COLO829 (cell line): Measurements from ENCODE around the gene ADCY1.

ENCODE experiments used
- DNase-seq: peaks from one replicate; pipeline ENCODE4 v3.0.0; 2012; ENCODE audit warnings: low spot score

ADCY1 gene

DNA sequence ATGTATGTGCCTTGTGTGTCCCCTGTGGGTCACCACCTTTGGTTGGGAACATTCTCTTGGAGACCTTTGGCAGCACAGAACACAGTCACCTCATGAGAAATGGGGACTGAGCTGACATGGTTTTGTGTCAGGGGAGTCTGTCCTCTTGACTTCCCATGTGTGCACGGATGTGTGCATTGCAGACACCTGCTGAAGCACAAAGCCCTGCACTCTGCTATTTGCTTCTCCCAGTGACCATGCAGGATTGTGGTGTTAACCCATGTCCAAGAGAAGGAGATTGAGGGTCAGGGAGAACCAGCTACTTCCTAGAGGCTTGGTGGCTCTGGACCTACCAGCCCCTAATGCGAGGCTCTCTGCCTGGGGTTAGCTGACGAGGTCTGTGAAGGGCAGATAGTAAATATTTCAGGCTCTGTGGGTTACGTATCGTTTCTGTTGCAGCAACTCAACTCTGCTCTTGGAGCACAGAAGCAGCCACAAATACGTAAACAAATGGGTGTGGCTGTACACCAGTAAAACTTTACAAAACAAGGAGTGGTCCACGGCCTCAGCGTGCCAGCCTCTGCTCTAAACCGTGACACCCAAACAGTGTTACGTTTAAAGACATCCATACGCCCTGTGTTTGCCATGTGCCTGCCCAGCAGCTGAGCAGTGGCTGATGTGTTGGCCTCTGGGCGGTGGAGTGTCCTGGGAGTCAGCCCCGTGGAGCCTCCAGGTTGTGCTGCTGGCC, 51.7 kb downstream of the ADCY1 start:
- no peak for DNase-seq

DNA sequence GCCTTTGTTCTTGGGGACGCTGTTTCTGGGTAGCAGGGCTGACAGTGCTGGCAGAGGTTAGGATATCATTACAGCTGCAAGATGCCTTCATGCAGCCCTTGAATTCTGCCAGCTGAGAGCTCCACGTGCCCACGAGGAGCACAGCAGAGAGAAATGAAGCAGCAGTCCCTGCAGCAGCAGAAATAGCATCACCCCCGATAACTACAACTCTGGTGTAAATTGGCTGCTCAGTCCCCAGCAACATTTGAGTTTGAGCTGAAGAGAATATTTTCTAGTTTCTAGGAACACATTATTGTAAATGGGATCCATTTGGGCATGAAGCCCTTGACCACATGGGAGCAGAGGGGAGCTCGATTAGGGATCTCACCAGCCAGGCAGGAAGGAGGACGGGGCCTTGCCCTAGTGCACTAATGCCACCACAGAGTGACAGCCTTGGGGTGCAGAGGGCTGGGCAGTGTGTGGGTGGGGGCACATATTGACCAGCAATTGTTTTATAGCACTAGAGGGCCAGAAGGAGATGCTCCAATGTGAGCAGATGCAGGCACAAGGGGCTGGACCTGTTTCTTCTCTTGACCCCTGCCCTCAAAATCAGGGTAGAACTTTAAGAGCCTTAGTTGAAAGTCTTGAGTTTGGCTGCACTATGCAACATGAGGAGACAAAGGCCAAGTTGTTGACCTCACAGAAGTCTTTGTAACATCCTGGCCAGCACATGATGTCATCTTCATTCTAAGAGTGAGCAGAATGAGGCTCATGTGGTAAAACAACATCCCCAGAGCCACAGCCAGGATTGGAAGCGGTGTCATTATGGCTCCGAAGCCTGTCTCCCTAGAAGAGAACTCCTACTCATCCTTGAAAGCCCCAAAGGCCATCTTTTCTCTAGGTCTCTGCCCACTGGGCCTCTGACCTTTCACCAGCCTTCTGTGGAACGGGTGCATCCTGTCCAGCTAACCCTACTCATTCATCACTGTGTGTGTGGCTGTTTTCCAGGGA, 52.6 kb downstream of the ADCY1 start:
- DNase-seq, result no peak

DNA sequence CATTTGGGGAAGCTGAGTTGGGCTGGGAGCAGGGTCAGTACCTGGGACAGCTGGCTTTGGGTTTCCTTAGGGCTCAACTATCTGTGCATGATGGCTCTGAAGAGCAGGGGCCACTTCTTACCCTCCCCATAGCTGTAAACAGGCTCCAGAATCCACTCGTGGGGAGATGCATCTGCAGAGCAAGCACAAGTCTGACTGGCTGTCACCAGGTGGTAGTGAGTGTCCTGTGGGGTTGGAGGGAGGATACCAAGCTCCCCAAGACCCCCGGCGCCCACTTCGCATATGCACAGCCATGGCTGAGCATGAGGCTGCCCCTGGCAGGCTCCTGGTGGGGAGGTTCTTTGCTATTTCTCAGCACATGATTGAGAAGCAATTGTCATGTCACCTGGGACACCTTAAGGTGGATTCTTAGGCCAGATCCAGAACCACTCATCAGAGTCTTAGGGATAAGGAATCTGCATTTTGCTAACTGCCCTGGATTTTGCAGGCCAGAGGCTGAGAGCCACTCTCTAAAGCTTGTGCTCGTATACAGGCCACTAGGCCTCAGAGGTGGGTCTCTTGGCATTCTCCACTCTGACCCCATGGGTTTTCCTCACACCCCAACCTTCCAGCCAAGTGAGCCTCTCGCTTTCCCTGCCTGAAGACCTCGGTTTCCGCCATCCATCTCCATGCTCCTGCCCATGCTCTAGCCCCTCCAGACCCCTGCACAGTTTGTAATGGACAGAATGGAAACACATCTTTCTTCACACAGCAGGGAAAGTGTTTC, 53.7 kb downstream of the ADCY1 start:
- DNase-seq, result no peak

DNA sequence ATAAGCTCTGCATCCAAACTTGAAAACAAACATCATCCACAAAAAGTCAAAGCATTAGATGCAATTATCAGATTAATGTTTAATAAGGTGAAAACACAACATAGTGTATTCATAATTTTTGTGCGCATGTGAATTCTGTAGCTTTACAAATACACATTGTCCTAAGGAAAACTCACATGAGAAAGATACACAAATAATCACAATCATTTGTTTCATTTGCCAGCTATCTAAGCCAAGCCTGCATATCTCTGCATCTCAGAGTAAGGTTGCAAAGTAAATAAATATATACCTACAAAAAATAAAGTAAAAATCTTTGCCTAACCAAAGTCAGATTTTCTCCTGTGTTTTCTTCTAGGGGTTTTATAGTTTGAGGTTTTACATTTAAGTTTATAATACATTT, 57.4 kb downstream of the ADCY1 start:
- DNase-seq, result no peak

DNA sequence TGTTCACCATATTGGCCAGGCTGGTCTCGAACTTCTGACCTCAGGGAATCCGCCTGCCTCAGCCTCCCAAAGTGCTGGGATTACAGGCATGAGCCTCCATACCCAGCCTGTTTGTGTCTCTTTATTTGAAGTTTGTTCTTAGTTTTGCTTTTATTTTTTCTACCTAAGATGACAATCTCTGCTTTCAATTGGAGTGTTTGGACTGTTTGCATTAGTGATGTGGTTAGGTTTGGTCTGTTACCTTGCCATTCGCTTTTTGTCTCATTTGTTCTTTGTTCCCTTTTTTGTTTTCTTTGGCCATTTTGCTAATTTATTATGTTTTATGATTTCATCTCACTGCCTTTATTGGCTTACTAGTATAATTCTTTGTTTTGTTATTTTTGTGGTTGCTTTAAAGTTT, 62.6 kb downstream of the ADCY1 start:
- no peak for DNase-seq

DNA sequence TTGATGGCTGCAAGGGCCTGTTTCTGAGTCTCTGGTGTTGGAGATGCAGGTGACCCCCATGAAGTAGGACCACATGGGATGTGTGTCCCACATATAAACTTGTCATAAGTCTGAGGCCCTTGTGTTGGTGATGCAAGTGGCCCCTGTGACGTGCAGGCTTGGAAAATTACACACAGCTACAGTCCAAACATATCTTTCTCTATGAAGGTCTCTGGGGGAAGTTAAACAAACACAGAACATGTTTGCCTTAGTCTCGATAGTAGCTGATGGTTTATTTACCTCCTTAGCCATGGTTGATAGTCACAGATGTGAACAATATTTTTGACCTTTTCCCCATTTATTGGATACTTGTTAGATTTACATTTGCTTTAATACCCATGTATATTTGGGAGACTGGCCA, 64.7 kb downstream of the ADCY1 start:
- DNase-seq, result no peak

DNA sequence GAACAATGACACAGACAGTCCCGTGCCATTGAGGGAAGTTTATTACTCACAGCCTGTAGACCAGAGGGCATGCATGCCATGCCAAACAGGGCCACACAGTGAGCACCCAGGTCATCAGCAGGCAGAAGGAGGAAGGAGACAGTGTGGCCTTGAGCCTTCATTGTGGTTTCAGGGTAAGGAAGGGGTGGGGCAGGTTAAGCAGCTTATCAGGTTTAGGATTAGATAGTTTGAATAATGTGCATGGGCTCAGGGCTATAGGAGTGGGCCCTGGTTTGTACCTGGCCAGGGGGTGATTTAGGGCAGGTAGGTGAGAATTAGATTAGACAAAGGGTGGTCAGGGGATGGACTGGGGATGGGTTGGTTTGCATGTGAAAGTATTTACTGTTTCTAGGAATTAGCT, 67.9 kb downstream of the ADCY1 start:
- DNase-seq, result no peak

DNA sequence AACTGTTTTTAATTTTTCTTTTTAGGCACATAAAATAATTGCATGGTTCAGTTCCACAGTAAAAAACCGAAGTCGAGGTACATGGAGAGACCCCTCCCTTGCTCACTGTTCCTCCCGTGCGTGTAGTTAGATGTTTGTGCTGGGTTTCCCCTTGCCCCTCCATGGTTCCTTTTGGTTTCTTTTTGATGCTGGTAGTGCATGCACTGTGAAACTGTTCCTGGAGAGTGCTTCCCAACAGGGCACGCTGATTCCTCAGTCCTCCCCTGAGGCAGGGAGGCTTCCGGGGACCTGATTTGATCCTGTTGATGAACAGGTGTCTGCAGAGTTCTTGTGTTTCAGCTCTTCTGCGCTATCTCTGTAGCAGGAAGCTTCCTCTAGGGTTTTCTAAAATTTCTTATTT, 69.5 kb downstream of the ADCY1 start:
- no peak for DNase-seq

DNA sequence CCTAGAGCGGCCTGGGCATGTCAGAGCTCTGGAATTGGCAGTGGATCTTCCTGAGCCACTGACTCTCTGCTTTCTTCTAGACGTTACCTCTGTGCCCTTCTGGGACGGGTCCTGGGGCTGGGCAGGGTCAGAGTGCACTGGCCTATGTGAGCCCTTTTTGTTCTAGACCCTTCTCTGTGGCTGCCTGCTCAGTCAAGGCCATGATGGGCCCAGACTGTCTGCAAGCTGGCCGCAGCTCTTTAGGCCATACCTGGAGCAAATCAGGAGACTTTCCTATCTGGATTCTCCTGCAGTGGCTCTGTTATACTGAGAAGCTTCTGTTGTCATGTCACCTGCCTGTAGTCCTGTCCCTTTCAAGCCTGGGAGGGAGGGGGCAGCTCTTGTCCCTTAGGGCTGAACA, 70.1 kb downstream of the ADCY1 start:
- no peak for DNase-seq

DNA sequence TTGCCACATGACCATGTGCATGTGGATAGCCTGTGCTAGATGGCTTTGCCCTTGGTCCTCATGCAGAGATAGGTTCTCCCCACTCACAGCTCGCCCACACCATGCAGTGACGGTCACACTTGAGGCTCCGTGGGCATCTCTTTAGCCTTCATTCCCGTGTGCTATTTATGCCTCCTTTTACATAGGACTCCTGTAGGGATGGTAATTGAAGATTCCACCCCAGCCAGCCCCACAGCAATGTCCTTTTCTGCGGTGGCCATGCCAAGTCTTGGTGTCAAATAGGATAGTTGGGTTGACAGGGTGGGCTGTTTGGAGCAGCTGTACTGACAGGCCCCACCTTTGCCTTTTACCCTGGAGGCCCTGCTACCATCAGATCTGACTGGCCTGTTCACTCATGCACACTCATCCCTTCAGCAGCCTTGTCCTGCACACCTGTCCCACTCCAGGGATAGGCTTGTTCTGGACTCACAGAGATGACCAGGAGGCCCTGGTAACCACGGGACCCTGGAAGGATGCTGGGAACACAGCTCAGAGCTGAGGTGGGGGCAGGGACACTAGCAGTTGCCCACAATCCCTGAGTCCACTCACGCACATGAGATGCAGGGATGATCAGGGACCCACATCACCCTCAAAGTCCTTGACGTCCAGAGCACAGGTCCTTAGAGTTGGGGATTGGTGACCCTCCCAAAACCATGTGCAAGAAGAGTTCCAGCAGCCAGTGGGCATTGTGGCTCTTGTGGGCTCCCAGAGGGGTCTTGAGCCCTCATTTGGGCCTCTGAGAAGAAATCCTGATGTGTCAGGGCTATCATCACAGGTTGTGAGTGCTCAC, 71.2 kb downstream of the ADCY1 start:
- no peak for DNase-seq

DNA sequence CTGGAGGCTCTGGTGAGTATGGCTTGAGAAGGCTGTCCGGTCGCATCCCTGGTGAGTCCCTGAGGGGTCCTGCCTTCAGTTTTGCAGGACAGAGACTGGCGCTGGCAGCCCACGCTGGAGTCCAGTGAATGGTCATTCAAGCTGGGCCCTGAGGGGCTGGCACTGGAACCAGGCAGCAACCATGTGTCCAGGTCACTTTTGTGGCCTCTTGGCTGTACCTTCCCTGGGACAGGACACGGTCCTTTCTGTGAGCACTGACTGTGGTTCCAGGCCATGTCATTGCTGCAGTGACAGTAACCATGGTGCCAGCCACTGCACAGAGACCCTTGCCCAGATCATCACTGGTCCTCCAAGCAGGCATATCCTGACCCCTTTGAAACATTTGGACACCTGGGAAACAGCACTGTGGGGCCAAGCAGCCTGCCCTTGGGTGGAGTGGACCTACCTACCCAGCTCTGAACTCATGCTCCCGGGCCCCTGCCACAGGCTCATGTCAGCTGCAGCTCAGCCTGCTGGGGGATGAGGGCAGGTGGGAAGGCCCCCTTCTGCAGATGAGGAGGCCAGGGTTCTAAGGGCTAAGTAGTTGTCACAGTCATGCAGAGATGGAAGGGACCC, 72.1 kb downstream of the ADCY1 start:
- DNase-seq, result no peak

DNA sequence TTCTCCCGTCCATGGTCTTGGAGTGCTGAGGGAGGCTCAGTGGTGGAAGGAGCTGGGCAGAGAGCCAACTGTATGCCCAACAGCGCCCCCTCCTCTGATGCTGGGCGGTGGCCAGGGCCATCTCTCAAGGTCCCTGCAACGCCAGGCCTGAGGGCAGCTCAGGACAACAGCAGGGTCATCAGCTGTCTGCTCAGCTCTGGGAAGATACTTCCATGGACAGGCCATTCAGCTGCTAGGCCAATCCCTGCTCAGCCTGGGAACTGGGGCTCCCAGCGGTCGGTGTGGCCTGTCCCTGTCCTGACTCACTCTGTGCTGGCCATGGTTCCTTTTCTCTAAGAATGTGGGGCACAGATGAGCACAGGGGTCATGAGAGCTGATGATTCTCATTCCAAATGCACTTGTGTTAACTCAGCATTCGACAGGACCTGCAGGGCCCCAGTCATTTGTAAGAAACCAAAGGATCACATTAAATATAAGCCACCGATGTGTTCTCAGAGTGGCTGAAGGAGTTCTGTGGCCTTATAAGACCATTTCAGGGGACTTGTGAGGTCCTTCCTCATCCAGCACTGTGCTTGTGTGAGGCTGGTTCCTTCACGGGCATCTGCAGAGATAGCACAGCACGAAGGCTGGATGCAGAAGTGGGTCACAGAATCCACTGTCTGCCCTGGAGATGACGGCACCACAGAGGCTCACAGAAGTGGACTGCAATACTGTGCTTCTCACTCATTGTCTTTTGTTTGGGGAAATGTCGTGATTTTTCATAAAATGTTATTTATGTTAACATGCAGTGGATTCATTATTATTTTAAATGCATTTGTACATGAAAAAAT, 73.0 kb downstream of the ADCY1 start:
- DNase-seq, result no peak

DNA sequence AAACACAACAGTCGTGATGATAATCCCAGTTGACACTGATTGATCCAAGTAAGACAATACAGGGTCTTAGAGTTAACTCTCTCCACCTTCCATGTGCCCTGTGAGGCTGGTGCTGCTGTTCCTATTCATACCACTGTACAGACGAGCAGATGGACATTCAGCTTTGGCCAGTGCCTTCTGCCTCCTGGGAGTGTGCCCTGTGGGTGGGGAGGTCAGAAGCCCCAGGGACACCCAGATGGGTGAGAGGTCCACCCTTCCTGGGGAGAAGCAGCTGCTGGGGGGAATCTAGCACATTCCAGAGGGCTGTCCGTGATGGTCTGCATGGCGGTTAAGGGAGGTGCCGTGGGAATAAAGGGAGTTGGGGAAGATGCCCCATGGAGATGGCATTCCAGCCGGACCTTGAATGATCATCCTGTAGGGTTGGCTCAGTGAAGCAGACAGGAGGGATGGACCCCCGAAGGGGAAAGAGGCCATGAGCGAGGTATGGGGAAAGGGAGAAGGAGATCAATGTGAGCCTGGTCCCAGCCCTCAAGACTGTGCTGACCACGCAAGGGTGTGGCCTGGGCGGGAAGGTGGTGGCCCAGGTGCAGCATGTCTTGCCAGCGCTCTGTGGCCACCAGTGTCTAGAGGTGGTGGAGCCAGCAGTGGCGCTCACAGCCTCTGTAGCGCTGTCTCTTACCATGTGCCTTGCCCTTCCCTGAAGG, 74.0 kb downstream of the ADCY1 start:
- no peak for DNase-seq

DNA sequence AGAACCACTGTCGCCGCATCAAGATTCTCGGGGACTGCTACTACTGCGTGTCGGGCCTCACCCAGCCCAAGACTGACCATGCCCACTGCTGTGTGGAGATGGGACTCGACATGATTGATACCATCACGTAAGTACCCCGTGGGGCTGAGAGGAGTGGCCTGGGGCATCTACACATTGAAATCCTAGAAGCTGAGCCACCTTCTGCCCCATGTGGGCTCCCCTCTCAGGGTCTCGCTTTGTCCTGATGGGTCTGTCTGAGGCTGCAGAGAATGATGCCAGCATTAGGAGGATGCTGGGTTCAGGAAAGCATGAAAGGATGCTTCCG, 74.5 kb downstream of the ADCY1 start:
- no peak for DNase-seq

DNA sequence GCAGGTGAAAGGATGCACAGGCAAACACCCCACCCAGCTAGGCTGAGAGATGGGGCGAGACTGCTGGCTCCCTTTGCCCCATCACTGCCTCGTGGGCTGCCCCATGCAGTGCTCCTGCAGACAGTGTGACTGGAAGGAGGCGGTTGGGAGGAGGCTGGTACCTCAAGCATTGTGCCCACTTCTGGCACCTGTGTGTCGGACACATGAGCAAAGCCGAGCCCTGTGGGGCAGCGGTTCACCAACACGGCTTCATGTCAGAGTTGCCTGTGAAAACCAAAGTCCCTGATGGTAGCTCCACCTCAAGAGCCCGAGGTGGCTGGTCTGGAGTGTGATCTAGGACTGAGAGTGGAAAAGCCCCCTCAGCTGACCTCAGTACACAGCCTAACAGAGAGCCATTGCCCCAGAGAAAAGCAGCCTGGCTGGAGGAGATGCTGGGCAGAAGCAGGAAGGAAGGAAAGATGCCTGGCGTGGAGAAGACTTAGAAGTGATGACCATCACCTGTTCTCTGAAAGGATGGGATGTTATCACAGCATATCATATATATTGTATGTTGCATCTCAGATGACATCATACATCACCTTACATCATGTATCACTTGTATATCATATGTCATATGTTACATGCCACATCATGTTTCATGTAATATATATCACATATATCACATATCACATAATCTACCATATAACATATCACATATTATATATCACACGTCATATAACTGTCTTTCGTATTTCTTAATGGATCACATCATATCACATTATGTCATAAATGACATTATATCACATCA, 75.6 kb downstream of the ADCY1 start:
- no peak for DNase-seq

DNA sequence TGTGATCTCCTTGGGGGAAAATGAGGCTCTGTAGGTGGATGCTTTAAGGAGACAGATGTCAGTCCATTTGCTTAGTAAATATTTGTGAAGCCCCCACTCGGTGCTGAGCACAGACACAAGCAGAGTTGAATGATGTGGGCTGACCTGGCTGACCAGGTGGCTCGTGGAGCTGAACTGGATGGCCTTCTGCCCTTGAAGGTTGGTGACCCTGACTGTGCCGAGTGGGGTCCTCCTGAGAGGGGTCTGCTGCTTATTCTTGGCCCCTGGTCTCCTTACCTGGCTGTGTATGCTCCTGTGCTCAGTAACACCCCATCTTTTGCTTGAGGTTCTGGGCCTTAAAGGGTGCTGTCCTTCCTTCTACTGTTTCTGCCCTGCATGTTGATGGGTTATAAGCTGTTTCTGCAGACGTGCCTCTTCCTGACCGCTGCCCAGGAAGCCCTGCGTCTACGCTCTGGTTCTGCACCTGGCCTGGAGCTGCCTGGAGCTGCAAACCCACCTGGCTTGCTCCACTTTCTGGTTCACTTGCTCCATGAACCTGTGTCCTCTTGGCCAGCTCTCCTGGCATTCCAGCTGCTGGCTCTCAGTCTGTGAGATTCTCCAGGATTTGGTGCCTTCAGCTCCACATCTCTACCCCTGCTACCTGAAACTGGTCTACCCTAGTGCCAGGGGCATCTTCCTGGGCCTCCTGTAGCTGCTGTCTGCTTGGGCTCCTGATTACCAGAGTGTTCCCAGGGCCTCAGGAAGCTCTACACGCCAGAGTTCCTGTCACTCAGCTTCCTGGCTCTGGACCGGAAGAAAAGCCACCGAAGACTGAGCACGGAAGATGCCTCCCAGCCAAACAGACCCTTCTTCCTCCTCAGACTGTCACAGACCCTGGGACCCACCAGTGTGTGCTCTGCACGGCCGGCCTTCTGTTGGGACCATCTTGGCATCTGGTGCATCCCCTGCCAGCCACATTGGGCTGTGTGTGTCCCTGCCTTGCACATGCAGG, 76.5 kb downstream of the ADCY1 start:
- no peak for DNase-seq

DNA sequence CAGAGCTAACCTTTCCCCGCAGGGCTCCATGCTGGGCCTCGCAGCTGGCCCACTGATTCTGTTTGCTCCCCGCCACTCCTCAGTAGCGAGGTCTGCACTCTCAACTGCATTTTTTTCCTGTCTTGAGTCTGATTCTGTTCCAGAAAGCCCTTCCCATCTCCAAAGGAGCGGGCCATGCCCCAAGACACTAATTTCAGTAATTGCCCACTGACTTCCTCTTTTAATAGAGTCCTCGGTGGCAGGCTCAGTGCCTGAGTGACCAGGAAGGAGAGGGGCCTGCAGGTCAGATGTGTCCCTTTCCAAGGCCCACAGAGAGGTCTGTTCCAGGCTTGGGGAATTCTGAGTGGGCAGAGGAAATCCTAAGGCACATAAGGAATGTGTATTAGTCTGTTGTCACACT, 77.4 kb downstream of the ADCY1 start:
- DNase-seq, result no peak

DNA sequence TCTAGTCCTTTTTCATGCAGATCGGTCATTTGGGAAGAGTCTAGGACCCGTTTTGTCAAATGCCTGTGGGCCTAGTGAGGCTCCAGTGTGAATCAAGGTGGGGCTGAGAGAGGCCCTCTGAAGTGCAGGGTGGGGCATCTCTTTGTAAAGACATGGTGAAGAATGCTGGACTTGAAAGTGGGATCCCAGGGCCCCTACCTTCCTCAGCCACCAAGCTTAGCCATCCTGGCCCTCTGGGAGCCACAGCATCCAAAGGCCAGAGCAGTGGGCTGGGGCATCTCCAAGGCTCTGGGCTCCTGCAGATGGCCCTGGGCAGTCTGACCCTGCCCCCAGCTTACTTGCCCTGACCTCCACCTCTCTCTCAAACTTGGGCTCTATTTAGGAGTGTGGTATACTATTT, 78.5 kb downstream of the ADCY1 start:
- no peak for DNase-seq
